WTC11 (cell line): ENCODE data around the gene FGFR2. TPM values are rescaled to one million over a fixed set of nuclear protein-coding genes. Genes with fewer than 3 reads are reported as not detected.

Experiments
- AFF4 ChIP-seq: sonication (generic); formaldehyde crosslinking; IDR thresholded peaks from 2 replicates; pipeline ENCODE4 v1.8.1; 2023; ENCODE audit warnings: mild to moderate bottlenecking, missing genetic modification reagents, borderline replicate concordance
- FOXJ3 ChIP-seq: sonication (generic); formaldehyde crosslinking; IDR thresholded peaks from 2 replicates; pipeline ENCODE4 v1.9.0; 2021; ENCODE audit warnings: missing genetic modification reagents, mild to moderate bottlenecking, borderline replicate concordance
- GRHL2 ChIP-seq: fragments of 250-450 bp; sonication (Bioruptor Pico); IDR thresholded peaks from 2 replicates; pipeline ENCODE4 v1.8.0; 2022; ENCODE audit warnings: mild to moderate bottlenecking, moderate library complexity; ENCODE audit not compliant: insufficient replicate concordance, severe bottlenecking
- SMAD3 ChIP-seq: sonication (generic); formaldehyde crosslinking; IDR thresholded peaks from 2 replicates; pipeline ENCODE4 v1.8.0; 2022; ENCODE audit warnings: missing genetic modification reagents, mild to moderate bottlenecking, borderline replicate concordance
- SMAD4 ChIP-seq: sonication (generic); formaldehyde crosslinking; IDR thresholded peaks from 2 replicates; pipeline ENCODE4 v1.8.0; 2022; ENCODE audit warnings: mild to moderate bottlenecking, missing genetic modification reagents
- STAT6 ChIP-seq: sonication (generic); formaldehyde crosslinking; conservative IDR thresholded peaks from 2 replicates; pipeline ENCODE4 v1.8.1; 2023; ENCODE audit warnings: mild to moderate bottlenecking, low read depth, missing genetic modification reagents, moderate library complexity
- ZNF219 ChIP-seq: sonication (generic); formaldehyde crosslinking; IDR thresholded peaks from 2 replicates; pipeline ENCODE4 v1.8.0; 2023; ENCODE audit warnings: missing genetic modification reagents, mild to moderate bottlenecking, borderline replicate concordance
- ZNF232 ChIP-seq: sonication (generic); formaldehyde crosslinking; IDR thresholded peaks from 2 replicates; pipeline ENCODE4 v1.8.0; 2022; ENCODE audit warnings: mild to moderate bottlenecking, missing genetic modification reagents
- ZNF263 ChIP-seq: sonication (generic); formaldehyde crosslinking; IDR thresholded peaks from 2 replicates; pipeline ENCODE4 v1.8.1; 2022; ENCODE audit warnings: low read depth, mild to moderate bottlenecking, moderate library complexity, missing genetic modification reagents
- ZSCAN18 ChIP-seq: fragments of 250-450 bp; sonication (Bioruptor Pico); IDR thresholded peaks from 2 replicates; pipeline ENCODE4 v2.1.2; 2022; ENCODE audit warnings: mild to moderate bottlenecking, moderate library complexity
- total RNA-seq: library from RNA; stranded (reverse); gene quantifications from 3 replicates; pipeline ENCODE4 v1.2.3, GENCODE V29; 2021
- TF ChIP-seq, protein P1 (sequence below): fragments of 250-450 bp; sonication (Bioruptor Pico); IDR thresholded peaks from 2 replicates; pipeline ENCODE4 v1.9.0; 2021; ENCODE audit warnings: mild to moderate bottlenecking
- TF ChIP-seq, protein P2 (sequence below): sonication (generic); formaldehyde crosslinking; conservative IDR thresholded peaks from 2 replicates; pipeline ENCODE4 v1.8.1; 2022; ENCODE audit warnings: mild to moderate bottlenecking, missing genetic modification reagents
- TF ChIP-seq, protein P3 (sequence below): sonication (generic); formaldehyde crosslinking; IDR thresholded peaks from 2 replicates; pipeline ENCODE4 v1.8.0; 2022; ENCODE audit warnings: mild to moderate bottlenecking, missing genetic modification reagents
- TF ChIP-seq, protein P4 (sequence below): sonication (generic); formaldehyde crosslinking; IDR thresholded peaks from 2 replicates; pipeline ENCODE4 v1.8.0; 2022; ENCODE audit warnings: missing genetic modification reagents

FGFR2 gene
- total RNA-seq, 1 experiment from 2014 or later: 95.0 TPM

GRCh38 chr10:121592155-121592890 is 5.9 kb downstream of the FGFR2 start (continued):
- TF ChIP-seq AFF4 (CRISPR knock-in tag): no peak
- no peak for TF ChIP-seq ZNF219
- TF ChIP-seq SMAD4 (CRISPR knock-in tag): no peak
- TF ChIP-seq STAT6: no peak
- TF ChIP-seq ZSCAN18 (CRISPR knock-in tag): no peak
- no peak for TF ChIP-seq SMAD3 (CRISPR knock-in tag)
- TF ChIP-seq, protein P1, sequence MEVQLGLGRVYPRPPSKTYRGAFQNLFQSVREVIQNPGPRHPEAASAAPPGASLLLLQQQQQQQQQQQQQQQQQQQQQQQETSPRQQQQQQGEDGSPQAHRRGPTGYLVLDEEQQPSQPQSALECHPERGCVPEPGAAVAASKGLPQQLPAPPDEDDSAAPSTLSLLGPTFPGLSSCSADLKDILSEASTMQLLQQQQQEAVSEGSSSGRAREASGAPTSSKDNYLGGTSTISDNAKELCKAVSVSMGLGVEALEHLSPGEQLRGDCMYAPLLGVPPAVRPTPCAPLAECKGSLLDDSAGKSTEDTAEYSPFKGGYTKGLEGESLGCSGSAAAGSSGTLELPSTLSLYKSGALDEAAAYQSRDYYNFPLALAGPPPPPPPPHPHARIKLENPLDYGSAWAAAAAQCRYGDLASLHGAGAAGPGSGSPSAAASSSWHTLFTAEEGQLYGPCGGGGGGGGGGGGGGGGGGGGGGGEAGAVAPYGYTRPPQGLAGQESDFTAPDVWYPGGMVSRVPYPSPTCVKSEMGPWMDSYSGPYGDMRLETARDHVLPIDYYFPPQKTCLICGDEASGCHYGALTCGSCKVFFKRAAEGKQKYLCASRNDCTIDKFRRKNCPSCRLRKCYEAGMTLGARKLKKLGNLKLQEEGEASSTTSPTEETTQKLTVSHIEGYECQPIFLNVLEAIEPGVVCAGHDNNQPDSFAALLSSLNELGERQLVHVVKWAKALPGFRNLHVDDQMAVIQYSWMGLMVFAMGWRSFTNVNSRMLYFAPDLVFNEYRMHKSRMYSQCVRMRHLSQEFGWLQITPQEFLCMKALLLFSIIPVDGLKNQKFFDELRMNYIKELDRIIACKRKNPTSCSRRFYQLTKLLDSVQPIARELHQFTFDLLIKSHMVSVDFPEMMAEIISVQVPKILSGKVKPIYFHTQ (CRISPR knock-in tag): no peak
- TF ChIP-seq ZNF263 (CRISPR knock-in tag): no peak
- no peak for TF ChIP-seq FOXJ3
- TF ChIP-seq GRHL2 (CRISPR knock-in tag): no peak
- TF ChIP-seq, protein P2, sequence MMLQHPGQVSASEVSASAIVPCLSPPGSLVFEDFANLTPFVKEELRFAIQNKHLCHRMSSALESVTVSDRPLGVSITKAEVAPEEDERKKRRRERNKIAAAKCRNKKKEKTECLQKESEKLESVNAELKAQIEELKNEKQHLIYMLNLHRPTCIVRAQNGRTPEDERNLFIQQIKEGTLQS (CRISPR knock-in tag): no peak
- TF ChIP-seq, protein P3, sequence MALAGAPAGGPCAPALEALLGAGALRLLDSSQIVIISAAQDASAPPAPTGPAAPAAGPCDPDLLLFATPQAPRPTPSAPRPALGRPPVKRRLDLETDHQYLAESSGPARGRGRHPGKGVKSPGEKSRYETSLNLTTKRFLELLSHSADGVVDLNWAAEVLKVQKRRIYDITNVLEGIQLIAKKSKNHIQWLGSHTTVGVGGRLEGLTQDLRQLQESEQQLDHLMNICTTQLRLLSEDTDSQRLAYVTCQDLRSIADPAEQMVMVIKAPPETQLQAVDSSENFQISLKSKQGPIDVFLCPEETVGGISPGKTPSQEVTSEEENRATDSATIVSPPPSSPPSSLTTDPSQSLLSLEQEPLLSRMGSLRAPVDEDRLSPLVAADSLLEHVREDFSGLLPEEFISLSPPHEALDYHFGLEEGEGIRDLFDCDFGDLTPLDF (CRISPR knock-in tag): no peak
- TF ChIP-seq, protein P4, sequence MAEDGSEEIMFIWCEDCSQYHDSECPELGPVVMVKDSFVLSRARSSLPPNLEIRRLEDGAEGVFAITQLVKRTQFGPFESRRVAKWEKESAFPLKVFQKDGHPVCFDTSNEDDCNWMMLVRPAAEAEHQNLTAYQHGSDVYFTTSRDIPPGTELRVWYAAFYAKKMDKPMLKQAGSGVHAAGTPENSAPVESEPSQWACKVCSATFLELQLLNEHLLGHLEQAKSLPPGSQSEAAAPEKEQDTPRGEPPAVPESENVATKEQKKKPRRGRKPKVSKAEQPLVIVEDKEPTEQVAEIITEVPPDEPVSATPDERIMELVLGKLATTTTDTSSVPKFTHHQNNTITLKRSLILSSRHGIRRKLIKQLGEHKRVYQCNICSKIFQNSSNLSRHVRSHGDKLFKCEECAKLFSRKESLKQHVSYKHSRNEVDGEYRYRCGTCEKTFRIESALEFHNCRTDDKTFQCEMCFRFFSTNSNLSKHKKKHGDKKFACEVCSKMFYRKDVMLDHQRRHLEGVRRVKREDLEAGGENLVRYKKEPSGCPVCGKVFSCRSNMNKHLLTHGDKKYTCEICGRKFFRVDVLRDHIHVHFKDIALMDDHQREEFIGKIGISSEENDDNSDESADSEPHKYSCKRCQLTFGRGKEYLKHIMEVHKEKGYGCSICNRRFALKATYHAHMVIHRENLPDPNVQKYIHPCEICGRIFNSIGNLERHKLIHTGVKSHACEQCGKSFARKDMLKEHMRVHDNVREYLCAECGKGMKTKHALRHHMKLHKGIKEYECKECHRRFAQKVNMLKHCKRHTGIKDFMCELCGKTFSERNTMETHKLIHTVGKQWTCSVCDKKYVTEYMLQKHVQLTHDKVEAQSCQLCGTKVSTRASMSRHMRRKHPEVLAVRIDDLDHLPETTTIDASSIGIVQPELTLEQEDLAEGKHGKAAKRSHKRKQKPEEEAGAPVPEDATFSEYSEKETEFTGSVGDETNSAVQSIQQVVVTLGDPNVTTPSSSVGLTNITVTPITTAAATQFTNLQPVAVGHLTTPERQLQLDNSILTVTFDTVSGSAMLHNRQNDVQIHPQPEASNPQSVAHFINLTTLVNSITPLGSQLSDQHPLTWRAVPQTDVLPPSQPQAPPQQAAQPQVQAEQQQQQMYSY: no peak
- TF ChIP-seq ZNF232 (CRISPR knock-in tag): no peak
